ENCODE results near the gene CCDC83. TPM values are rescaled to one million over a fixed set of nuclear protein-coding genes. Genes with fewer than 3 reads are reported as not detected.

Gene CCDC83
- total and polyA plus RNA-seq, 2 donors (not counting 1 experiment from before 2014, with no cell fraction given): under 0.01 TPM; not detected in 1

DNA sequence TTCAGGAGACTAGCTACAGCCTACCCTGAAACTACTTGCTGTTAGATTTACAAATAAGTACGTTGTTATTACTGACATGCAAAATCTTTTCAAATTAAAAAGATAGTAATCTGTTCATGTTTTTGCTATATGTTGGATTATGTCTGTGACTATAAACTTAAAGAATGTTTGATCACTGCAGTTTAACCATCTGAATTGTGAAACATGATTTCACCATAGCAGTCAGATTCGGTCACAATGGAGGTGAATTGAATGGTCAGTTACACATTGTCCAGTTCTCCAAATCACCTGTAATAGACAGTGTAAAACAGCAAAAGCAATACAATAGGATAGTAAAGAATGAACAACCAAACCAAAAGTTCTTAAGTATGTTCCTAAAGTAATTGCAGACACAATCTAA, 43.3 kb downstream of the CCDC83 start:
- Histone ChIP-seq H3K9ac (ENCODE audit: insufficient read depth, low read length) (no peak overlapping the region), H2AFZ (ENCODE audit: low read length) (no peak overlapping the region), H3K9me3 (ENCODE audit: control insufficient read depth, insufficient read depth, low read depth, low read length) (no peaks in the 10 kb centered on the region), H3K27me3 (ENCODE audit: control insufficient read depth, insufficient read depth, low read length) (no peaks in the 10 kb centered on the region), H3K79me2 (ENCODE audit: control insufficient read depth, insufficient read depth, low read length) (no peaks in the 10 kb centered on the region), H3K4me3 (replicated peaks in 1 of 4; ENCODE audit: control extremely low read depth in 1 of 4, insufficient read depth in 1 of 4, low read depth in 3 of 4, low read length in 4 of 4) (no peak overlapping the region), H4K20me1 (ENCODE audit: control insufficient read depth, extremely low read depth, insufficient read depth, low read length) (no peaks in the 10 kb centered on the region), H3K36me3 (ENCODE audit: control insufficient read depth, insufficient read depth, low read length) (no peaks in the 10 kb centered on the region), H3K27ac (ENCODE audit: insufficient read depth, low read length) (no peak overlapping the region), H3K4me1 (ENCODE audit: control insufficient read depth, extremely low read depth, insufficient read depth, low read length) (no peaks in the 10 kb centered on the region), H3K4me2 (ENCODE audit: extremely low read depth, insufficient read depth, low read length) (no peak overlapping the region)
- no peak for TF ChIP-seq EZH2 (IDR thresholded peaks at IDR 0.05; ENCODE audit: low read length, missing control alignments)
- TF ChIP-seq, protein P1, sequence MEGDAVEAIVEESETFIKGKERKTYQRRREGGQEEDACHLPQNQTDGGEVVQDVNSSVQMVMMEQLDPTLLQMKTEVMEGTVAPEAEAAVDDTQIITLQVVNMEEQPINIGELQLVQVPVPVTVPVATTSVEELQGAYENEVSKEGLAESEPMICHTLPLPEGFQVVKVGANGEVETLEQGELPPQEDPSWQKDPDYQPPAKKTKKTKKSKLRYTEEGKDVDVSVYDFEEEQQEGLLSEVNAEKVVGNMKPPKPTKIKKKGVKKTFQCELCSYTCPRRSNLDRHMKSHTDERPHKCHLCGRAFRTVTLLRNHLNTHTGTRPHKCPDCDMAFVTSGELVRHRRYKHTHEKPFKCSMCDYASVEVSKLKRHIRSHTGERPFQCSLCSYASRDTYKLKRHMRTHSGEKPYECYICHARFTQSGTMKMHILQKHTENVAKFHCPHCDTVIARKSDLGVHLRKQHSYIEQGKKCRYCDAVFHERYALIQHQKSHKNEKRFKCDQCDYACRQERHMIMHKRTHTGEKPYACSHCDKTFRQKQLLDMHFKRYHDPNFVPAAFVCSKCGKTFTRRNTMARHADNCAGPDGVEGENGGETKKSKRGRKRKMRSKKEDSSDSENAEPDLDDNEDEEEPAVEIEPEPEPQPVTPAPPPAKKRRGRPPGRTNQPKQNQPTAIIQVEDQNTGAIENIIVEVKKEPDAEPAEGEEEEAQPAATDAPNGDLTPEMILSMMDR (conservative IDR thresholded peaks at IDR 0.05 in 1 of 2, IDR thresholded peaks at IDR 0.05 in 1 of 2; ENCODE audit: low read depth in 1 of 2, low read length in 2 of 2): no peak
- no peak for DNase-seq (ENCODE audit: low read depth in 2 of 2)

DNA sequence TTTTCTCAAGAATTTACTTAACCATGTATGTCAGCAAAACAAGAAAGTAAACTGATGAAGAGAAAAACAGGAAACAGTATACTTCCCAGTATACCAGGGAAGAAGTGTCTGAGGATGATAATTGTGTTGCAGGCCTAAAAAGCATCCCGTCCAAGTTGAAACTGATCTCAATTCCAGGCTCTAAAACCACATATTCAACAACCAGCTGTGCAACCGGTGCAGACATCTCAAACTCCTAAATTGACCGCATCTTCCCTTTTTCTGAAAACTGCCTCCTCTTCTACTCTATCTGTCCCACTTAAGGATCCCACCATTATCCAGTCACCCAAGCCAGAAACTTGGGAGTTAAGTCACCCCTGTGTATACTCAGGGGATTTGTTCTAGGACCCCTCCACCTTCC, 47.2 kb downstream of the CCDC83 start:
- no peak for DNase-seq (ENCODE audit: low read depth in 2 of 2)
- no peaks in the 10 kb centered on the region for H3K79me2 ChIP-seq (ENCODE audit: control insufficient read depth, insufficient read depth, low read length)
- no peak overlapping the region for H2AFZ ChIP-seq (ENCODE audit: low read length)
- no peak overlapping the region for H3K9ac ChIP-seq (ENCODE audit: insufficient read depth, low read length)
- H3K4me3 ChIP-seq (replicated peaks in 1 of 4; ENCODE audit: control extremely low read depth in 1 of 4, insufficient read depth in 1 of 4, low read depth in 3 of 4, low read length in 4 of 4): no peak overlapping the region
- no peaks in the 10 kb centered on the region for H4K20me1 ChIP-seq (ENCODE audit: control insufficient read depth, extremely low read depth, insufficient read depth, low read length)
- no peaks in the 10 kb centered on the region for H3K36me3 ChIP-seq (ENCODE audit: control insufficient read depth, insufficient read depth, low read length)
- no peak overlapping the region for H3K27ac ChIP-seq (ENCODE audit: insufficient read depth, low read length)
- TF ChIP-seq, protein P1 (conservative IDR thresholded peaks at IDR 0.05 in 1 of 2, IDR thresholded peaks at IDR 0.05 in 1 of 2; ENCODE audit: low read depth in 1 of 2, low read length in 2 of 2): no peak
- no peak for TF ChIP-seq EZH2 (IDR thresholded peaks at IDR 0.05; ENCODE audit: low read length, missing control alignments)
- H3K4me1 ChIP-seq (ENCODE audit: control insufficient read depth, extremely low read depth, insufficient read depth, low read length): no peaks in the 10 kb centered on the region
- H3K27me3 ChIP-seq (ENCODE audit: control insufficient read depth, insufficient read depth, low read length): no peaks in the 10 kb centered on the region
- no peak overlapping the region for H3K4me2 ChIP-seq (ENCODE audit: extremely low read depth, insufficient read depth, low read length)
- H3K9me3 ChIP-seq (ENCODE audit: control insufficient read depth, insufficient read depth, low read depth, low read length): no peaks in the 10 kb centered on the region

DNA sequence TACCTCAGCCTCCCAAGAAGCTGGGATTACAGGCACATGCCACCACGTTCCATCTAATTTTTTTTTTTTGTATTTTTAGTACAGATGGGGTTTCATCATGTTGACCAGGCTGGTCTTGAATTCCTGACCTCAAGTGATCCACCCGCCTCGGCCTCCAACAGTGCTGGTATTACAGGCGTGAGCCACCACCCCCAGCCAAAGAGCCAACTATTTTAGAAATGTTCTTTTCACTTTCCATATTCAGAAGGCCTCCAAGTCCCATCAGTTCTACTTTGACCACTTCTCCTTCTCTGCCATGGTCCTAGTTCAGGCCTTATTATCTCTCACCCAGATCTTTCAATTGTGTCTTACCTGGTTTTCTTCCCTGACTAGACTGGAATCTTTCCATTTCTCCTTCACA, 48.2 kb downstream of the CCDC83 start:
- TF ChIP-seq, protein P1 (conservative IDR thresholded peaks at IDR 0.05 in 1 of 2, IDR thresholded peaks at IDR 0.05 in 1 of 2; ENCODE audit: low read depth in 1 of 2, low read length in 2 of 2): no peak
- TF ChIP-seq EZH2 (IDR thresholded peaks at IDR 0.05; ENCODE audit: low read length, missing control alignments): no peak
- no peaks in the 10 kb centered on the region for H3K36me3 ChIP-seq (ENCODE audit: control insufficient read depth, insufficient read depth, low read length)
- H3K4me2 ChIP-seq (ENCODE audit: extremely low read depth, insufficient read depth, low read length): no peak overlapping the region
- no peaks in the 10 kb centered on the region for H3K4me1 ChIP-seq (ENCODE audit: control insufficient read depth, extremely low read depth, insufficient read depth, low read length)
- no peak overlapping the region for H2AFZ ChIP-seq (ENCODE audit: low read length)
- H3K79me2 ChIP-seq (ENCODE audit: control insufficient read depth, insufficient read depth, low read length): no peaks in the 10 kb centered on the region
- H3K4me3 ChIP-seq (replicated peaks in 1 of 4; ENCODE audit: control extremely low read depth in 1 of 4, insufficient read depth in 1 of 4, low read depth in 3 of 4, low read length in 4 of 4): no peak overlapping the region
- no peaks in the 10 kb centered on the region for H3K9me3 ChIP-seq (ENCODE audit: control insufficient read depth, insufficient read depth, low read depth, low read length)
- H3K27me3 ChIP-seq (ENCODE audit: control insufficient read depth, insufficient read depth, low read length): no peaks in the 10 kb centered on the region
- DNase-seq (ENCODE audit: low read depth in 2 of 2): no peak
- no peaks in the 10 kb centered on the region for H4K20me1 ChIP-seq (ENCODE audit: control insufficient read depth, extremely low read depth, insufficient read depth, low read length)
- H3K27ac ChIP-seq (ENCODE audit: insufficient read depth, low read length): no peak overlapping the region
- H3K9ac ChIP-seq (ENCODE audit: insufficient read depth, low read length): no peak overlapping the region

Data from fibroblast of lung (primary cell).